Measurements from ENCODE around the gene PTCSC3.
"Not testable (repeated sequence)": the region's sequence is repeated elsewhere in the genome, so short reads cannot be mapped to it uniquely, and the experiment has no call there.

Gene PTCSC3

GRCh38 chr14:36173161-36173560, 3.4 kb downstream of the PTCSC3 start:
- DNase-seq (ENCODE audit: low spot score), result peak; percentile 12

- no peak for DNase-seq (ENCODE audit: low spot score)
Observed at GRCh38 chr14:36171607-36172006, 4.9 kb downstream of the PTCSC3 start.

GRCh38 chr14:36167431-36167830, 9.1 kb downstream of the PTCSC3 start:
- no peak for DNase-seq (ENCODE audit: low spot score)

DNA sequence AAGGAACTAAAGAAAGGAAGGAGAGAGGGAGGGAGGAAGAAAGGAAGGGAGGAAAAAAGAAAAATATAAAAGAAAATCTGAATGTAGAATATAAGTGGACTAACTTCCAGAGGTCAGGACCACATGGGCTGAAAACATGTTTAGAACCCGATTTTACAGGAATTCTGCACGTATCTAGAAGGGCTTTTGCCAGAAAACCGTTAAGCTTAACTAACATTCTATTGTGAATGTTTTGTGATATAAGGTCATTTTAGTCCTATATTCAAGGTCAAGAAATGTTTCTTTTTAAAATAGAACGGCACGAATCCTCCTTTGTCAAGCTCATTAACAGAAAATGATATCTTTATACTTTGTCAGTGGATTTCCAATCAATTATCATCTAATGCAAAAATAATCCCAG, 13.1 kb downstream of the PTCSC3 start:
- no peak for DNase-seq (ENCODE audit: low spot score)

GRCh38 chr14:36162267-36162666, 14.3 kb downstream of the PTCSC3 start:
- DNase-seq (ENCODE audit: low spot score), result no peak

DNA sequence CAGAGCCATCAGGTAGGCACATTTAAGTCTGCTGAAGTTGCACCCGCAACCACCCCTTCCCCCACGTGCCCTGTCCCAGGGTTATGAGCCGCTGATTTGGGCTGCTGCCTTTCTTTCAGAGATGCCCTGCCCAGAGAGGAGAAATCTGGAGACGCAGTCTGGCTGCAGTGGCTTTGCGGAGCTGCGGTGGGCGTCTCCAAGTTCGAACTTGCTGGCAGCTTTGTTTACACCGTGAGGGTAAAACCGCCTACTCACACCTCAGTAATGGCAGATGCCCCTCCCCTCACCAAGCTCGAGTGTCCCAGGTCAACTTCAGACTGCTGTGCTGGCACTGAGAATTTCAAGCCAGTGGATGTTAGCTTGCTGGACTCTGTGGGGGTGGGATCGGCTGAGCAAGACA, 14.7 kb downstream of the PTCSC3 start:
- DNase-seq (ENCODE audit: low spot score), result no peak

GRCh38 chr14:36151335-36151734, 25.2 kb downstream of the PTCSC3 start:
- DNase-seq (ENCODE audit: low spot score), result no peak

GRCh38 chr14:36134038-36134437, 42.5 kb downstream of the PTCSC3 start:
- no peak for DNase-seq (ENCODE audit: low spot score)

DNA sequence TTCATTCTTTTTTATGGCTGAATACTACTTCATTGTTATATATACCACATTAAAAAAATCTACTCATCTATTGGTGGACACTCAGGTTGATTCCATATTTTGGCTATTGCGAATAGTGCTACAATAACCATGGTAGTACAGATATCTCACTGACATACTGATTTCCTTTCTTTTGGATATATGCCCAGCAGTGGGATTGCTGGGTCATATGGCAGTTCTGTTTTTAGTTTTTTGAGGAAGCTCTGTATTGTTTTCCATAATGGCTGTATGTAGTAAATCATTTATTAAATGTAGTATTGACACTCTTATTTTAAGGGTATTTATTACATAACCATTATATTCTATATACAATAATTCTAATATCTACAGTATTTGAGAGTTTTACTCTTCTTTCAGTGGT, 43.7 kb downstream of the PTCSC3 start:
- DNase-seq (ENCODE audit: low spot score), result no peak

DNA sequence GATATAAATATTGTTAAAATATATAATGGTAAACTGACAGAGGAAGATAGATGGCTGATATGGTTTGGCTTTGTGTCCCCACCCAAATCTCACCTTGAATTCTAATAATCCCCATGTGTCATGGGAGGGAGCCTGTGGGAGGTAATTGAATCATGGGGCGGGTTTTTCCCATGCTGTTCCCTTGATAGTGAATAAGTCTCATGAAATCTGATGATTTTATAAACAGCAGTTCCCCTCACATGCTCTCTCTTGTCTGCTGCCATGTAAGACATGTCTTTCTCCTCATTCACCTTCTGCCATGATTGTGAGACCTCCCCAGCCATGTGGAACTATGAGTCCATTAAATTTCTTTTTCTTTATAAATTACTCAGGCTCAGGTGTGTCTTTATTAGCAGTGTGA, 46.3 kb downstream of the PTCSC3 start:
- DNase-seq (ENCODE audit: low spot score), result no peak

GRCh38 chr14:36129181-36129580, 47.3 kb downstream of the PTCSC3 start:
- no peak for DNase-seq (ENCODE audit: low spot score)

DNA sequence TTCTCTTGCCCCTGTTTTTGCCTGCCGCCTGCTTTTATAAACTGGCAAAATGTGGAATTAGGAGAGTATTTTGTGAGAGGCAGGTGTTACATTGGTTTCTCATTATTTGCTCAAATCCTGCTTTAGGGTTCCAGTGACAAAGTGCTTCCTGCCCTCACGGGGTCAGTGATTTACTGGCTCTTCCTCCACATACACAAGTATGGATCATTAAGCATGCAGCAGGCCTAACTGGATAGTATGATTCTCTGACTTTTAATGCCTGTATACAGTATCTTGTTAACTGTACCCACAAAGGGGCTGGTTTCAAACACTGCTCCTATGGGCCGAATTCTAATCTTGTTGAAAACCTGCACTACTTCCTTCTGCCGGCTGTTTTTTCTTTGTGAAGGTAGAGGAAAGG, 63.2 kb downstream of the PTCSC3 start:
- no peak for DNase-seq (ENCODE audit: low spot score)

DNA sequence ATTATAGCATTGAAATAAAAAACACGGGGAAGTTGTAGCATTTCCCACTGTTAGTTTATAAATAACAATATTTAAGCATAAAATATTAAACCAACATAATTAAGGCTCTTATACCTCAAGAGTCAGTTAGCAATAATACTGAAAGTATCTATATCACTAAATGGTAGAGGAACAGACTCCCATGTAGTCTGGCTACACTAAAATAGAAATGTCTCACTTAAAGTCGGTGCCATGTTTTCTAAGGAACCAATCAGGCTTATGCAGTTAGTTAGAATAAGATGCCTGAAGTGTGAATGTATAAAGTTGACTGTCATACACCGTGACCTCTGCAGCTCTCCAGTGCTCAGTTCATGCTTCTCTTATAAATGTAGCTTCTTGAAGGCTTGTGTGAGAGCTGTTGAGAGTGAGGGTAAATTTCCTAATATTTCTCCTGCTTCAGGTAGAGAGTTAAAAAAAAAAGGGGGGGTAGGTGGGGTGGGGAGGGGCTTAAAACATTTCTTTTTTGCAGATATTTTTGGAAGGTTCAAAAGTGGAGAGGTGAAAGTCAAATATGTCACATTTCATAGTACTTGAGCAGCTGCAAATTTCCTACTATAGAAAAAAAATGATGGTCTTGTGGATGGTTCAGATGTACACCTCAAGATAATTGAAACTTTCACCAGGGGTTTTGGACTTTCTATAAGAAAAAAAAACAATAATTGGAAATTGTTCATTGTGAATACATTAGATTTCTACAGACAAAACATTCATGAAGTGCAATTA, 64.5 kb downstream of the PTCSC3 start:
- DNase-seq (ENCODE audit: low spot score), result no peak

DNA sequence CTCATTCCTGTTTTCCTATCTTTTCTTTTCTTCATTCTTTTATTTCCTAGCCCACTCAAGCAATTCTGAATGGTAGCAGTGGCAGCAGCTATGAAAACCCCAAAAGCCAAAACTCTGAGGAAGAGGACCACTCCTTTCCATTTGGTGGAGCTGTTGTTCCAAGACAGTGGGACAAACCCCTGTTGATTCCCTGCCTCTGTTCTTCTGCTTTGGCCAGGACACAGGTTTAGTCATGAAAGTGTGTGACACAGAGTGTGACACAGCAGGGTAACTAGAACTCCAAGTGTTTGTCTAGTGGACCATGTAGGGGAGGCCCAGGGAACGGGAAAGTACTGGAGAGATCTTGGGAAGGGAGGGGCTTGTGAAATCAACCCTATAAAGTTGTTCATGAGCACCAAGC, 71.1 kb downstream of the PTCSC3 start:
- DNase-seq (ENCODE audit: low spot score), result no peak

DNA sequence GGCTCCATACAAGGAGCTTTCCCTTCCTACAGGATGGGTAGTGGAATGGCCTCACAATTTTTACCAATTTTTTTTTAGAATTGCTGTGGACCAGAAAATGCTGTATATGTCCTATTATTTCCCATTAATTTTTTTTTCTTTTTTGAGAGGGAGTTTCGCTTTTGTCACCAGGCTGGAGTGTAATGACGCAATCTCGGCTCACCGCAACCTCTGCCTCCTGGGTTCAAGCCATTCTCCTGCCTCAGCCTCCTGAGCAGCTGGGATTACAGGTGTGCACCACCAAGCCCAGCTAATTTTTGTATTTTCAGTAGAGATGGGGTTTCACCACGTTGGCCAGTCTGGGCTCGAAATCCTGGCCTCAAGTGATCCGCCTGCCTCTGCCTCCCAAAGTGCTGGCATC, 72.3 kb downstream of the PTCSC3 start:
- DNase-seq (ENCODE audit: low spot score), result not testable (repeated sequence)

- DNase-seq (ENCODE audit: low spot score), result no peak
Observed at GRCh38 chr14:36099619-36100018, 76.9 kb downstream of the PTCSC3 start.

DNA sequence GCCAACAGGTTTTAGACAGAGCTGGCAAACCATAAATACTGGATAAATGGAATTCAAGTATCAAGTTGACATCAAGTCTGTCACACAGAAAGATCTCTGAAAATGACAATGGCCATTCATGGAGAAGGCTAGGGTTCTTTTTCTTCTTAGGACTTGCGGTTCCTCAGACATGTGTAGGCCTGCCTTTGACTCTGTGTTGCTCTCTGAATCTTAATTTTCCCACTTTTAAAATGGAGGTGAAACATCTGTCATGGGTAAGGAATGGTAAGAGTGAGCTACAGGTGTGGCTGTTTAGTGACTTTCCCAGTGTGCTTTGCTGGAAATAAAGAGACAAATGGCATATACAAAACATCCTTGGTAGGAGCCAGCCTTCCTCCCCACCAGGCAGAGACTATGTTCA, 79.2 kb downstream of the PTCSC3 start:
- no peak for DNase-seq (ENCODE audit: low spot score)

DNA sequence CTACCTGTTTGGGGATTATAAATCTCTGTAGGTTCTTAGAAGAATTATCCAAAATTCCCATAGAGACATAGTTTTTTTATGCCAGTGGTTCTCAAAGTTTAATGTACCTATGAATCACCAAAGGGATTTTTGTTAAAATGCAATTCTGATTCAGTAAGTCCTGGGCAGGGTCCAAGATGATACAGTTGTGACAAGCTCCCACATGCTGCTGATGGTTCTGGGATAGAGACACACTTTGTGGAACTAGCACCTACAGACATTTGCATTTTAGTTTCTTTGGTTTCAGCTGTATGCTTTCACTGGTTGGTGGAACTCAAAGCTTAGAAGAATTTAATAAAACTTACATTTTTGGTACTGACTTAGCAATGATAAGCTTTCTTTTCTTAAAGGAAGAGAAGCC, 80.4 kb downstream of the PTCSC3 start:
- DNase-seq (ENCODE audit: low spot score), result no peak

GRCh38 chr14:36094963-36095362, 81.6 kb downstream of the PTCSC3 start:
- no peak for DNase-seq (ENCODE audit: low spot score)

DNA sequence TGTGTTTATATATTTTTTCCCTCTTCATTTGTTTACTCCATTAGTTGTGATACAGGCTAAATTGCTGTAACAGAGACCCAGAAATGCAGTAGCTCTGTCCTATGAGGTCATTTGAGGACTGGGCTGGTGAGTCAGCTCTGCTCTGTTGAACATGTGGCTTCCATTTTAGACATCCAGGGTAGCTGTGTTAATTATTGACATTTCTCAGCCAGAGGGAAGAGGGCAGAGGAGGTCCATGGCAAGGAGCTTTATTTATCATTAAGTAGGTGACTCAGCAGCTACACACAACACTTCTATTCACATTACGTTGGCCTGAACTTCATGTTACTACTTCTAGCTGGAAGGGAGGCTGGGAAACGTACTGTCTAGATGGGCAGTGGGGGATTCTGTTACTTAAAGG, 85.4 kb downstream of the PTCSC3 start:
- no peak for DNase-seq (ENCODE audit: low spot score)

GRCh38 chr14:36087411-36087810, 89.1 kb downstream of the PTCSC3 start:
- DNase-seq (ENCODE audit: low spot score), result no peak

DNA sequence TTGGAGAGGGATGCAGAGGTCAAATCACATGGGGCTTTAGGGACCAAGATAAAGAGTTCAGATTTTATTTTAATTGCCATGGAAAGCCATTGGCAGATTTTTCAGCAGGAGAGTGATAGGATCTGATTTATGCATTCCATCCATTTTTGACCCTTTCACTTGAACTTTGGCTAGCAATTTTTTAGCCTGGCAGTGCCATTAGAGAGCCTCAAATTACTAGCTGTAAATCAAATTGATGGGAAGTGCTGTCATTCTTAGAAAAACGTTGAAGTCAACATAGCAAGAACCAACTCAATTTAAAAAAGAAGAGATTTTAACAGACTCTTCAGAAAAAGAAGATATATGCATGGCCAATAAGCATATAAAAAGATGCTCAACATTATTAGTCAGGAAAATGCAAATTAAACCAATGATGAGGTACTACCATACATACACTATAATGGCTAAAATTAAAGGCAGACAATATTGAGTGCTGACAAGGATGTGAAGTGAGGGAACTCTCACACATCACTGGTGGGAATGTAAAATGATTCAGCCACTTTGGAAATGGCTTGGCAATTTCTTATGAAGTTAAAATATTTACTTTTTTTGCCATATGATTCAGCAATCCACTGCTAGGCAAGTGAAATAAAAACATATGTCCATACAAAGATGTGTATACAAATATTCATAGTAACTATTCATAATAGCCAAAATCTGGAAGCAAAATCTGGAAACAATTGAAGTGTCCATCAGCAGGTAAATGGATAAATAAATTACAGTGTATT, 89.7 kb downstream of the PTCSC3 start:
- DNase-seq (ENCODE audit: low spot score), result no peak

DNA sequence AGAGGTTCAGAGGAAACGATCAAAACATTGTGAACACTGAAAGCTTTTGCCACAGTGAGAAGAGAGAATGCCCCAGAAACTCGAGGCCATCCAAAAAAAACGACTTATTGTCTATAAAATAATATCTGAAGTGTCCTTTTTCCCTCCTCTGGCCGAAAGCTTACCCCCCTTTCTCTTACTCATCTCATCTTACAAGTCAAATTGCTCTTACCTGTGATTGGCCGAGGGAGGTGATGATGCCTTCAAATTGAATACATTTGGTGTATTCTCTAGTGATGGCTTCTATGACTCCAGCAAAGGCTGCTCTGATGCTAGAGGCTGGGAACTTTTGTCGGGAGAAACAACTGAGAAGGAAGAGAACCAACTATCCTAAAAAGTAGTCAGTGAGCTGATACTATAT, 90.7 kb downstream of the PTCSC3 start:
- DNase-seq (ENCODE audit: low spot score), result no peak
